Hematopoietic multipotent progenitor cell treated with erythropoietin and hydrocortisone succinate and interleukin-3 and kit ligand, for 17 days (in vitro differentiated cells): ENCODE data around the gene BCL7C.
A peak's percentile ranks its signal among the peaks of the same experiment; 100 is the strongest.
"Not testable (repeated sequence)": the region's sequence is repeated elsewhere in the genome, so short reads cannot be mapped to it uniquely, and the experiment has no call there.

Experiments used
- DNase-seq: peaks from one replicate; pipeline ENCODE4 v3.0.0-alpha.2; 2015; ENCODE audit warnings: low spot score

BCL7C gene

GRCh38 chr16:30893744-30894539 is at the start of gene BCL7C:
TSS of gene BCL7C (minus strand) at chr16:30894077. CDS start at chr16:30893944, 133 bp downstream.
- peak; percentile 83 for DNase-seq

- no peak for DNase-seq
Measured at GRCh38 chr16:30942426-30942806, 48.5 kb upstream of the BCL7C start.

GRCh38 chr16:30941600-30942425 is 47.9 kb upstream of the BCL7C start:
- DNase-seq: peak; percentile 88

- not testable (repeated sequence) for DNase-seq
Measured at GRCh38 chr16:30939571-30939970, 45.7 kb upstream of the BCL7C start.

- no peak for DNase-seq
Measured at GRCh38 chr16:30937692-30938091, 43.8 kb upstream of the BCL7C start.

GRCh38 chr16:30934827-30935557 is 41.1 kb upstream of the BCL7C start:
- DNase-seq: peak; percentile 59

- no peak for DNase-seq
Measured at GRCh38 chr16:30931068-30931650, 37.3 kb upstream of the BCL7C start.

GRCh38 chr16:30930160-30930571 is 36.3 kb upstream of the BCL7C start:
- no peak for DNase-seq

GRCh38 chr16:30929167-30929566 is 35.3 kb upstream of the BCL7C start:
- DNase-seq: no peak

- no peak for DNase-seq
Measured at GRCh38 chr16:30928390-30928789, 34.5 kb upstream of the BCL7C start.

GRCh38 chr16:30927789-30928378 is 34.0 kb upstream of the BCL7C start:
- no peak for DNase-seq

- no peak for DNase-seq
Measured at GRCh38 chr16:30926937-30927788, 33.3 kb upstream of the BCL7C start.

GRCh38 chr16:30925995-30926811 is 32.3 kb upstream of the BCL7C start:
- no peak for DNase-seq

GRCh38 chr16:30925632-30925987 is 31.7 kb upstream of the BCL7C start:
- no peak for DNase-seq

GRCh38 chr16:30924913-30925631 is 31.2 kb upstream of the BCL7C start:
- DNase-seq: no peak

GRCh38 chr16:30924076-30924912 is 30.4 kb upstream of the BCL7C start:
- DNase-seq: no peak

- DNase-seq: no peak
Measured at GRCh38 chr16:30923554-30924075, 29.7 kb upstream of the BCL7C start, which contains the start of gene FBXL19. TSS of gene FBXL19 (plus strand) at chr16:30923572. CDS start at chr16:30925755, 2,183 bp downstream.

GRCh38 chr16:30922960-30923535 is 29.2 kb upstream of the BCL7C start:
- peak; percentile 97 for DNase-seq
